Loucy (cell line): ENCODE results near the gene MUC5B.

Source experiments
- H2AFZ ChIP-seq: fragments of 200-600 bp; sonication (generic); 2 replicates; pipeline ENCODE4 v1.6.0; 2016; ENCODE audit warnings: antibody characterized with exemption, mild to moderate bottlenecking, low read length, moderate library complexity
- H3F3A ChIP-seq: fragments of 200-600 bp; 2 replicates; pipeline ENCODE4 v1.6.0; 2016; ENCODE audit warnings: antibody characterized with exemption, low read depth, mild to moderate bottlenecking
- H3K27me3 ChIP-seq: fragments of 200-600 bp; sonication (generic); 2 replicates; pipeline ENCODE4 v1.6.1; 2014; ENCODE audit warnings: low read length, mild to moderate bottlenecking; ENCODE audit not compliant: insufficient read depth, poor library complexity, severe bottlenecking
- H3K36me3 ChIP-seq: fragments of 200-600 bp; sonication (generic); 2 replicates; pipeline ENCODE4 v1.6.1; 2016; ENCODE audit warnings: low read length; ENCODE audit not compliant: insufficient read depth
- H3K4me1 ChIP-seq: fragments of 200-600 bp; sonication (generic); 2 replicates; pipeline ENCODE4 v1.5.1; 2014; ENCODE audit warnings: low read length, mild to moderate bottlenecking; ENCODE audit not compliant: insufficient read depth, poor library complexity, severe bottlenecking
- H3K4me2 ChIP-seq: fragments of 200-600 bp; sonication (generic); 2 replicates; pipeline ENCODE4 v1.6.0; 2014; ENCODE audit warnings: antibody characterized with exemption, low read length, low read depth, mild to moderate bottlenecking; ENCODE audit not compliant: poor library complexity, severe bottlenecking
- H3K4me3 ChIP-seq: fragments of 200-600 bp; sonication (generic); 2 replicates; pipeline ENCODE4 v1.5.1; 2014; ENCODE audit warnings: low read length, mild to moderate bottlenecking, mixed read lengths; ENCODE audit not compliant: poor library complexity, severe bottlenecking
- H3K79me2 ChIP-seq: fragments of 200-600 bp; sonication (generic); 2 replicates; pipeline ENCODE4 v1.6.1; 2014; ENCODE audit warnings: low read length; ENCODE audit not compliant: insufficient read depth
- H3K9ac ChIP-seq: fragments of 200-600 bp; sonication (generic); 2 replicates; pipeline ENCODE4 v1.6.0; 2014; ENCODE audit warnings: mild to moderate bottlenecking, low read depth, low read length, moderate library complexity; ENCODE audit not compliant: poor library complexity, severe bottlenecking
- H3K9me2 ChIP-seq: fragments of 200-600 bp; sonication (generic); replicated peaks from 2 replicates; pipeline ENCODE4 v1.6.1; 2016; ENCODE audit warnings: low read depth, low read length, mixed read lengths
- H3K9me3 ChIP-seq: fragments of 200-600 bp; sonication (generic); 2 replicates; pipeline ENCODE4 v1.6.1; 2014; ENCODE audit warnings: mild to moderate bottlenecking, antibody characterized with exemption, low read length, low read depth; ENCODE audit not compliant: insufficient read depth
- H4K20me1 ChIP-seq: fragments of 200-600 bp; sonication (generic); 2 replicates; pipeline ENCODE4 v1.6.0; 2014; ENCODE audit warnings: antibody characterized with exemption, low read length, mild to moderate bottlenecking; ENCODE audit not compliant: insufficient read depth, poor library complexity, severe bottlenecking
- EZH2phosphoT487 ChIP-seq: fragments of 200-600 bp; IDR thresholded peaks from 2 replicates; pipeline ENCODE4 v1.6.1; 2018; ENCODE audit warnings: antibody characterized with exemption, mild to moderate bottlenecking, moderate library complexity, borderline replicate concordance
- TF ChIP-seq, protein P1 (sequence below): fragments of 200-600 bp; sonication (generic); conservative IDR thresholded peaks from 2 replicates; pipeline ENCODE4 v1.5.1; 2014; ENCODE audit warnings: mild to moderate bottlenecking, antibody characterized with exemption, low read length

MUC5B gene

DNA sequence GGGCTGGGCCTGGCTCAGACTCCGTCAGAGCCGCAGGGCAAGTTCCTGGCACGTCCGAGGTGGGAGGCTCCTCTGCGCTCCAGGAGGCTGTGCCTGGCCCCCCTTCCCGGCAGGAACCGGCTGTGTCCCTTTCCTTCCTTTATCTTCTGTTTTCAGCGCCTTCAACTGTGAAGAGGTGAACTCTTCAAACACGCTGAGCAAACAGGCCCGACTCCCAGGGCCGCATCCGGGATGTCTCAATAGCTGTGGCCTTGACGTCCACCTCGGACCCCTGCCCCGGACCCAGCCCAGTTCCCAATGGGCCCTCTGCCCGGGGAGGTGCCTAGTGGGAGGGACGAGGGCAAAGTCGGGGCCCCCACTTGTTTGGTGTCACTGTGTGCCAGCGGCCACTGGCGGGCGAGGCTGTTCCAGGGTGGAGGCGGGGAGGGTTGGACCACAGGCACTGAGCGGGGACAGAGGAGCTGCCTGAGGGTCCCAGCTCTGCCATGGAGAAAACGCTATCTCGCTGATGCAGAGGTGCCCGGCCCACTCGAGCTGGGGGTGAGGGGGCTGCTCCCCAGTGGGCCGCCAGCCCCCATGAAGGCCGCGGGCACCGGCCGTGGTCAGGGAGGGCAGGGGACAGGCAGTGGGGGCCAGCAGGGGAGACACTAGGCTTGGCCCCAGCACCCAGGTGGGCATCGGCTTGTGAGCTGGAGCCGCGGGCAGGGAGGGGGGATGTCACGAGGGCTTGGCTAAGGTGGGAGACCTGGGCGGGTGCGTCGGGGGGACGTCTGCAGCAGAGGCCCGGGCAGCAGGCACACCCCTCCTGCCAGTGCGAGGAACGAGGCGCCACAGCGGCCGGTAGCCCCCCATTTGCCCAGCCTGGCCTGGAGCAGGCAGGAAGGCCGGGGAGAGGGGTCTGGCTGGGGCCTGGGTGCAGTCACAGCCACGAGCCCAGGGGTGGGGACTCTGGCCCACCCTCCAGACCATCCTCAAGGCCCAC, 2.7 kb upstream of the MUC5B start:
- Histone ChIP-seq H3K27me3 (no peaks in the 10 kb centered on the region), H3K79me2 (no peaks in the 10 kb centered on the region), H3F3A (no peaks in the 10 kb centered on the region), H3K4me2 (no peak overlapping the region), H3K4me1 (no peaks in the 10 kb centered on the region), H2AFZ (no peak overlapping the region), H4K20me1 (no peaks in the 10 kb centered on the region), H3K9ac (no peak overlapping the region), H3K36me3 (no peaks in the 10 kb centered on the region), H3K4me3 (no peak overlapping the region), H3K9me2 (no peaks in the 10 kb centered on the region), H3K9me3 (peaks cover 3% of the 10 kb centered on the region; the same call in 1 of the 2 replicates)
- TF ChIP-seq, protein P1, sequence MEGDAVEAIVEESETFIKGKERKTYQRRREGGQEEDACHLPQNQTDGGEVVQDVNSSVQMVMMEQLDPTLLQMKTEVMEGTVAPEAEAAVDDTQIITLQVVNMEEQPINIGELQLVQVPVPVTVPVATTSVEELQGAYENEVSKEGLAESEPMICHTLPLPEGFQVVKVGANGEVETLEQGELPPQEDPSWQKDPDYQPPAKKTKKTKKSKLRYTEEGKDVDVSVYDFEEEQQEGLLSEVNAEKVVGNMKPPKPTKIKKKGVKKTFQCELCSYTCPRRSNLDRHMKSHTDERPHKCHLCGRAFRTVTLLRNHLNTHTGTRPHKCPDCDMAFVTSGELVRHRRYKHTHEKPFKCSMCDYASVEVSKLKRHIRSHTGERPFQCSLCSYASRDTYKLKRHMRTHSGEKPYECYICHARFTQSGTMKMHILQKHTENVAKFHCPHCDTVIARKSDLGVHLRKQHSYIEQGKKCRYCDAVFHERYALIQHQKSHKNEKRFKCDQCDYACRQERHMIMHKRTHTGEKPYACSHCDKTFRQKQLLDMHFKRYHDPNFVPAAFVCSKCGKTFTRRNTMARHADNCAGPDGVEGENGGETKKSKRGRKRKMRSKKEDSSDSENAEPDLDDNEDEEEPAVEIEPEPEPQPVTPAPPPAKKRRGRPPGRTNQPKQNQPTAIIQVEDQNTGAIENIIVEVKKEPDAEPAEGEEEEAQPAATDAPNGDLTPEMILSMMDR = no peak
- no peak for TF ChIP-seq EZH2phosphoT487

DNA sequence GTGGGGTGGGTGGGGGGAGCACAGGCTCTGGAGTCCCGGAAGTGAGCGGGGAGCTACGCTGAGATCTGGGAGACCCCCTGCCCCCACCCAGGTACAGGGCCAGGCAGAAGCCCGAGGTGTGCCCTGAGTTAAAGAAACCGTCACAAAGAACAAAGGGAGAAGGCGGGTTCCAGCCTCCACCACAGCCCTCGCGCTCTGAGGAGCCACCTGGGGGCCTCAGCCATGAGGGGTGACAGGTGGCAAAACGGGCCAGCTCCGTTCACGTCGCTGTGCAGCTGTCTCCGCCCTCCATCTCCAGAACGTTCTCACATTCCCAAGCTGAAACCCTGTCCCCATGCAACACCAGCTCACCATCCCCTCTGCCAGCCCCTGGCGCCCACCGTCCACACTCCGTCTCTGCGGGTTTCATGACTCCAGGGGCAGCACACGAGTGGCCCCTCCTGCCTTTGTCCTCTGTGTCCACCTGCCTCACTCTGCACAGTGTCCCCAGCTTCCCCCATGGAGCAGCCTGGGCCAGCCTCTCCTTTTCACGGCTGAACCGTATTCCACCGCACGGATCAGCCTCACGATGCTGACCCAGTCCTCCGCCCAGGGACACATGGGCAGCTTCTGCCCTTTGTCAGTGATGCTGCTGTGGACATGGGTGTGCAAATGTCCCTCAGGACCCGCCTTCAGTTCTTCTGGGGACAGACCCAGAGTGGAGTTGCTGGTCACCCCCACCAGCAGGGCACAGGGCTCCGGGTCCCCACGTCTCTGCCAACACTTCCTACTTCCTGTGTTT, 1.7 kb upstream of the MUC5B start:
- peaks cover 3% of the 10 kb centered on the region; the same call in 1 of the 2 replicates for H3K9me3 ChIP-seq
- H3K27me3 ChIP-seq = no peaks in the 10 kb centered on the region
- H3K9me2 ChIP-seq = no peaks in the 10 kb centered on the region
- no peak overlapping the region for H3K4me3 ChIP-seq
- no peaks in the 10 kb centered on the region for H3F3A ChIP-seq
- H4K20me1 ChIP-seq = no peaks in the 10 kb centered on the region
- H3K36me3 ChIP-seq = no peaks in the 10 kb centered on the region
- H3K79me2 ChIP-seq = no peaks in the 10 kb centered on the region
- no peak overlapping the region for H2AFZ ChIP-seq
- TF ChIP-seq EZH2phosphoT487 = no peak
- TF ChIP-seq, protein P1 = no peak
- no peak overlapping the region for H3K4me2 ChIP-seq
- no peaks in the 10 kb centered on the region for H3K4me1 ChIP-seq
- no peak overlapping the region for H3K9ac ChIP-seq

DNA sequence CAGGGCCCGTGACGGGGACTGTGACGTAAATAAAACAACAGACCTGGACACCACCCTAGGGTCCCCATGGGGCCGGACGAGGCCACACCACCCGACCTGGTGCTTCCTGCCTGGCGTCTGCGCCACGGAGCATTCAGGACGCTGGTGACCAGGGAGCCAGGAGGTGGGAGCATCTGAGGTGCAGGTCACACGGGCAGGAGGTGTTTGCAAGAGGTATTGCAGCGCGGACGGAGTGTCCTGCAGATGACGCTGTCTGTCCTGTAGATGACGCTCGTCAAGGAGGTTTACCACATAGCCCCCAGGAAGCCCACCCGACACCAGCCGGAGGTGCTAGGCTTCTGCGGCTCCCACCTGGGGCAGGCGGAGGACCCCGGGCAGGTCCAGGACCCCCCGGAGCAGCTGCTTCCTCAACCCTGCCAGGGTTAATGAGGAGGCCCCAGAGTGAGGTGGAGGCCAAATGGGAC, 986 bp upstream of the MUC5B start:
- H3K4me2 ChIP-seq = no peak overlapping the region
- no peak overlapping the region for H2AFZ ChIP-seq
- no peak overlapping the region for H3K4me3 ChIP-seq
- peaks cover 3% of the 10 kb centered on the region; the same call in 1 of the 2 replicates for H3K9me3 ChIP-seq
- H3K9me2 ChIP-seq = no peaks in the 10 kb centered on the region
- no peak overlapping the region for H3K9ac ChIP-seq
- no peaks in the 10 kb centered on the region for H3K4me1 ChIP-seq
- H3K79me2 ChIP-seq = no peaks in the 10 kb centered on the region
- no peaks in the 10 kb centered on the region for H3K27me3 ChIP-seq
- no peaks in the 10 kb centered on the region for H3K36me3 ChIP-seq
- H4K20me1 ChIP-seq = no peaks in the 10 kb centered on the region
- TF ChIP-seq, protein P1 = no peak
- no peak for TF ChIP-seq EZH2phosphoT487
- no peaks in the 10 kb centered on the region for H3F3A ChIP-seq
